Adrenal gland (tissue), 12 donors: Measurements from ENCODE around the gene EXOC4. TPM values are rescaled to one million over a fixed set of nuclear protein-coding genes. Genes with fewer than 3 reads are reported as not detected.

ENCODE experiments used
- DNase-seq, 7 donors: peaks; one replicate each; pipeline ENCODE4 v3.0.0-alpha.2; 2019 to 2020
- H3K27ac ChIP-seq, 5 donors: fragments of 200-600 bp; sonication (generic) in 4 of 5; 1 replicate in 3 of 5; 2 replicates in 2 of 5; pipeline versions ENCODE4 v1.5.1 to v1.8.0; 2016 to 2020; ENCODE audit warnings: mild to moderate bottlenecking in 1 of 5
- H3K27me3 ChIP-seq: fragments of 200-600 bp; 2 replicates; pipeline ENCODE4 v1.8.0; 2021
- H3K36me3 ChIP-seq, 2 donors: fragments of 200-600 bp; replicated peaks in 1 of 2; 1 replicate in 1 of 2; 2 replicates in 1 of 2; pipeline versions ENCODE4 v1.5.1 to v1.8.0; 2018 to 2022
- H3K4me1 ChIP-seq, 2 donors: fragments of 200-600 bp; replicated peaks in 1 of 2; 1 replicate in 1 of 2; 2 replicates in 1 of 2; pipeline versions ENCODE4 v1.5.1 to v1.8.0; 2018 to 2021
- H3K4me3 ChIP-seq, 4 donors: fragments of 200-600 bp; sonication (generic) in 3 of 4; one replicate each; pipeline ENCODE4 v1.5.1; 2016 to 2018
- H3K9me3 ChIP-seq, 3 donors: fragments of 200-600 bp; sonication (generic) in 1 of 3; replicated peaks in 1 of 3; 1 replicate in 2 of 3; 2 replicates in 1 of 3; pipeline versions ENCODE4 v1.5.1 to v1.8.0; 2016 to 2021
- POLR2A ChIP-seq, 2 donors: fragments of 450-650 bp; IDR thresholded peaks; one replicate each; pipeline ENCODE4 v1.6.1; 2017; ENCODE audit warnings: antibody characterized with exemption in 2 of 2, mild to moderate bottlenecking in 2 of 2, moderate library complexity in 1 of 2
- WGBS, 4 donors: extraction: QIAGEN DNeasy Blood & Tissue Kit in 2 of 4; methylation state at CpG; one replicate each; pipeline versions ENCODE4 v1.1.5 to v1.1.7; 2013 to 2017; 5-methylcytosine and 5-hydroxymethylcytosine counted together
- intact Hi-C, 2 donors: fragments of 100-400 bp; cut with DNase I; formaldehyde crosslinking; loops; one replicate each; pipeline versions ENCODE4 v1.14.1 to v1.15.0; 2022 to 2023
- polyA plus RNA-seq, 3 donors: library from polyadenylated mRNA; stranded (reverse); fragments of 200-250 nt in 2 of 3; fragments of 350-450 nt in 1 of 3; fragmentation: Illumina TruSeq in 1 of 3; extraction: RNeasy Lipid Tissue Mini Kit (QIAGEN cat#74804) in 1 of 3; gene quantifications; one replicate each; pipeline ENCODE4 v1.2.3, GENCODE V29; 2013 to 2014
- total RNA-seq, 9 donors: library from RNA; depleted of rRNA in 4 of 9; stranded (reverse); fragments of >200 nt in 4 of 9; fragments of 120-200 nt in 1 of 9; fragmentation: NEBNext Ultra II Directional in 1 of 9; extraction: Animal tissue kit (Norgen Biotek cat#: 25700) in 1 of 9; gene quantifications; one replicate each; pipeline versions ENCODE4 v1.1.0 to v1.2.4, GENCODE V29; 2013 to 2023
- TF ChIP-seq, protein P1 (sequence below), 6 experiments: fragments of 450-650 bp in 4 of 6; fragments of 200-600 bp in 2 of 6; sonication (generic) in 1 of 6; IDR thresholded peaks; 1 replicate in 5 of 6; 2 replicates in 1 of 6; pipeline versions ENCODE4 v1.5.1 to v1.8.0; 2016 to 2021; ENCODE audit warnings: antibody characterized with exemption in 6 of 6, mild to moderate bottlenecking in 2 of 6, moderate library complexity in 1 of 6
- donor health status: healthy with polysubstance abuse.
- donor health status: Bipolar disorder and iron deficiency.
- donor health status: DM: yes; HTN: yes; CAD: no.
- donor health status: DM: no; HTN: no; CAD: no.
- donor health status: DM: no; HTN: no; CAD: no.
- donor health status: DM: yes; HTN: yes; CAD: no.

The EXOC4 gene
- total and polyA plus RNA-seq, 12 donors = 12.5 to 93.8 (median 67.4) TPM

GRCh38 chr7:133509822-133510221 lies 256.9 kb downstream of the EXOC4 start:
- no peaks in the 10 kb centered on the region for H3K9me3 ChIP-seq
- intact Hi-C loops = no loop called here
- no peak for TF ChIP-seq POLR2A (IDR thresholded peaks at IDR 0.05)
- TF ChIP-seq, protein P1, sequence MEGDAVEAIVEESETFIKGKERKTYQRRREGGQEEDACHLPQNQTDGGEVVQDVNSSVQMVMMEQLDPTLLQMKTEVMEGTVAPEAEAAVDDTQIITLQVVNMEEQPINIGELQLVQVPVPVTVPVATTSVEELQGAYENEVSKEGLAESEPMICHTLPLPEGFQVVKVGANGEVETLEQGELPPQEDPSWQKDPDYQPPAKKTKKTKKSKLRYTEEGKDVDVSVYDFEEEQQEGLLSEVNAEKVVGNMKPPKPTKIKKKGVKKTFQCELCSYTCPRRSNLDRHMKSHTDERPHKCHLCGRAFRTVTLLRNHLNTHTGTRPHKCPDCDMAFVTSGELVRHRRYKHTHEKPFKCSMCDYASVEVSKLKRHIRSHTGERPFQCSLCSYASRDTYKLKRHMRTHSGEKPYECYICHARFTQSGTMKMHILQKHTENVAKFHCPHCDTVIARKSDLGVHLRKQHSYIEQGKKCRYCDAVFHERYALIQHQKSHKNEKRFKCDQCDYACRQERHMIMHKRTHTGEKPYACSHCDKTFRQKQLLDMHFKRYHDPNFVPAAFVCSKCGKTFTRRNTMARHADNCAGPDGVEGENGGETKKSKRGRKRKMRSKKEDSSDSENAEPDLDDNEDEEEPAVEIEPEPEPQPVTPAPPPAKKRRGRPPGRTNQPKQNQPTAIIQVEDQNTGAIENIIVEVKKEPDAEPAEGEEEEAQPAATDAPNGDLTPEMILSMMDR (IDR thresholded peaks at IDR 0.05) = no peak
- no peak overlapping the region for H3K27ac ChIP-seq
- H3K4me3 ChIP-seq = no peak overlapping the region
- DNase-seq = no peak
- H3K4me1 ChIP-seq = peaks cover 3 to 9% of the 10 kb centered on the region in 2 donors
- no peaks in the 10 kb centered on the region for H3K27me3 ChIP-seq
- 97 to 99% (median 98%) methylated on average over 5 of the region's 5 CpGs for WGBS, 4 donors
- no peaks in the 10 kb centered on the region for H3K36me3 ChIP-seq

- H3K27me3 ChIP-seq = no peaks in the 10 kb centered on the region
- H3K9me3 ChIP-seq = no peaks in the 10 kb centered on the region
- no peak for DNase-seq
- TF ChIP-seq POLR2A (IDR thresholded peaks at IDR 0.05) = no peak
- TF ChIP-seq, protein P1 (IDR thresholded peaks at IDR 0.05) = no peak
- H3K4me1 ChIP-seq = peaks cover 3 to 5% of the 10 kb centered on the region in 2 donors
- no peaks in the 10 kb centered on the region for H3K36me3 ChIP-seq
- 95 to 98% (median 95%) methylated on average over 4 of the region's 4 CpGs for WGBS, 4 donors
- H3K4me3 ChIP-seq = no peak overlapping the region
- intact Hi-C loops = no loop called here
- no peak overlapping the region for H3K27ac ChIP-seq
These were observed 257.6 kb downstream of the EXOC4 start for GRCh38 chr7:133510326-133511055.

DNA sequence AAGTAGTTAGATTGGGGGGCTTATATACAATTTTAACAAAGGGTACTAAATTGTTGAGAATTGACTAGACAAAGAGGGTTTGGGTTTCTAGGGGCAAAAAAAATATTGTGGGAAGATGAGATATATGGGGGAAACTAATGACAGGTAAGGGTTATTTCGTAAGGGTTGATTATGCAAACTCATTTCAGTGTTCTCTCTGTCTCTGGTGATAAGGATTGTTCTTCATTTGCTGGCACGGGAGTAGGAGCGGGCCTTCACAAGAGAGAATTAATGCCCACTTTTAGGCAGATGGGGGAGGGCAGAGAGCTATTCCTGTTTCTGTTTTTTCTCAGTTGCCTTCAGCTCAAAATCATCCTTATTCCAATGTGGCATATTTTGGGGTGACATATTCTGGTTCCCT lies 258.4 kb downstream of the EXOC4 start:
- Histone ChIP-seq H3K27ac (no peak overlapping the region), H3K4me1 (peaks cover 3 to 5% of the 10 kb centered on the region in 2 donors), H3K27me3 (no peaks in the 10 kb centered on the region), H3K9me3 (no peaks in the 10 kb centered on the region), H3K36me3 (no peaks in the 10 kb centered on the region), H3K4me3 (no peak overlapping the region)
- DNase-seq = no peak
- no peak for TF ChIP-seq POLR2A (IDR thresholded peaks at IDR 0.05)
- TF ChIP-seq, protein P1 (IDR thresholded peaks at IDR 0.05) = no peak
- 87 to 99% (median 92%) methylated on average over 3 of the region's 3 CpGs for WGBS, 4 donors
- intact Hi-C loops = no loop called here

GRCh38 chr7:133511708-133512107 lies 258.8 kb downstream of the EXOC4 start:
- 96 to 100% (median 97%) methylated on average over 5 of the region's 5 CpGs for WGBS, 4 donors
- no peak for DNase-seq
- TF ChIP-seq POLR2A (IDR thresholded peaks at IDR 0.05) = no peak
- TF ChIP-seq, protein P1 (IDR thresholded peaks at IDR 0.05) = no peak
- no peaks in the 10 kb centered on the region for H3K27me3 ChIP-seq
- intact Hi-C loops = no loop called here
- peaks cover 2 to 3% of the 10 kb centered on the region in 2 donors for H3K4me1 ChIP-seq
- H3K27ac ChIP-seq = no peak overlapping the region
- no peaks in the 10 kb centered on the region for H3K36me3 ChIP-seq
- no peaks in the 10 kb centered on the region for H3K9me3 ChIP-seq
- H3K4me3 ChIP-seq = no peak overlapping the region
